PC-3 (cell line): ENCODE measurements around the gene PIEZO1.

Experiments used
- EZH2 ChIP-seq: fragments of 300-600 bp; sonication (generic); IDR thresholded peaks from one replicate; pipeline ENCODE4 v1.6.1; 2017; ENCODE audit warnings: antibody characterized with exemption, mild to moderate bottlenecking, low read length; ENCODE audit not compliant: unreplicated experiment
- EZH2phosphoT487 ChIP-seq: fragments of 300-600 bp; sonication (generic); IDR thresholded peaks from 2 replicates; pipeline ENCODE4 v1.6.1; 2018; ENCODE audit warnings: mild to moderate bottlenecking, antibody characterized with exemption, low read length, borderline replicate concordance
- TF ChIP-seq, protein P1 (sequence below): fragments of 300-600 bp; sonication (generic); conservative IDR thresholded peaks from 2 replicates; pipeline ENCODE4 v1.5.1; 2017; ENCODE audit warnings: antibody characterized with exemption, low read depth, mild to moderate bottlenecking, low read length

DNA sequence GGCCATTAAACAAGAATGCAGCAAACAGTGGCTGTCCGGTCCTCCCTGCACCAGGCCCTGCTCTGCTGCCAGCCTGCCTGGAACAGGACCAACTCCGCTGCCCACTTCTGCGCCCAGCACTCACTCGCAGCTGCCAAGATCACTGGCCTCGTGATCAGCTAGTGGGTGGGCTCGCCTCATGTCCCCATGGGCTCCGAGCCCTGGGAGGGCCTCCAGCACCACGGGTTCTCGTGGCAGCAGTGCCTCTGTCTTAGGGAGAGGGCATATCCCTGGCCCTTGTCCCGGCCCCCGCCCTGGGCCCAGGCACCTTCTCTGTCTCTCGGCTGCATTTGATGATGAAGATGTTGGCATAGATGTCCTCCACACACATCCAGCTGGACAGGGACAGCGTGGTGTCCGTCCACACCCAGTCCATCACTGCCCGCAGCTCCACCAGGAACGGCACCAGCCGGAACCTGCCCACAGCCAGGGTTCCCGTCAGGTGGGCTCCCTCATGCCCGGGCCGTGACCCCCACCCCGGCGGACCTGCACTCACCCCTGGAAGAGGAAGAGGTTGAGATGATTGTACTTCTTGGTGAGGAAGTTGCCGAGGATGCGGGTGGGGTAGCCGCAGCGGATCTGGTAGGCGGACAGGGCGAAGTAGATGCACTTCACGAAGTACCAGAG, 65.6 kb downstream of the PIEZO1 start:
- TF ChIP-seq EZH2phosphoT487 (no peak), EZH2 (no peak)
- TF ChIP-seq, protein P1, sequence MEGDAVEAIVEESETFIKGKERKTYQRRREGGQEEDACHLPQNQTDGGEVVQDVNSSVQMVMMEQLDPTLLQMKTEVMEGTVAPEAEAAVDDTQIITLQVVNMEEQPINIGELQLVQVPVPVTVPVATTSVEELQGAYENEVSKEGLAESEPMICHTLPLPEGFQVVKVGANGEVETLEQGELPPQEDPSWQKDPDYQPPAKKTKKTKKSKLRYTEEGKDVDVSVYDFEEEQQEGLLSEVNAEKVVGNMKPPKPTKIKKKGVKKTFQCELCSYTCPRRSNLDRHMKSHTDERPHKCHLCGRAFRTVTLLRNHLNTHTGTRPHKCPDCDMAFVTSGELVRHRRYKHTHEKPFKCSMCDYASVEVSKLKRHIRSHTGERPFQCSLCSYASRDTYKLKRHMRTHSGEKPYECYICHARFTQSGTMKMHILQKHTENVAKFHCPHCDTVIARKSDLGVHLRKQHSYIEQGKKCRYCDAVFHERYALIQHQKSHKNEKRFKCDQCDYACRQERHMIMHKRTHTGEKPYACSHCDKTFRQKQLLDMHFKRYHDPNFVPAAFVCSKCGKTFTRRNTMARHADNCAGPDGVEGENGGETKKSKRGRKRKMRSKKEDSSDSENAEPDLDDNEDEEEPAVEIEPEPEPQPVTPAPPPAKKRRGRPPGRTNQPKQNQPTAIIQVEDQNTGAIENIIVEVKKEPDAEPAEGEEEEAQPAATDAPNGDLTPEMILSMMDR, result no peak
